Daoy (cell line): ENCODE measurements around the gene CCDC51. TPM values are rescaled to one million over a fixed set of nuclear protein-coding genes. Genes with fewer than 3 reads are reported as not detected.

Experiments used
- total RNA-seq: library from RNA; depleted of rRNA; stranded (reverse); fragments of >200 nt; shearing (Covaris generic); gene quantifications from 2 replicates; pipeline ENCODE4 v1.2.3, GENCODE V29; 2014; rRNA removed

The CCDC51 gene
- total RNA-seq, 1 experiment from 2014 or later: 32.8 TPM

Other genes starting within 250 kb of the CCDC51 start
- gene CAMP, start 216.6 kb downstream of the CCDC51 start, total RNA-seq: not detected in 2 replicates
- gene ZNF589, start 199.0 kb downstream of the CCDC51 start, total RNA-seq: 4.5 and 5.1 TPM in 2 replicates
- gene NME6, start 138.8 kb downstream of the CCDC51 start, total RNA-seq: 17.7 and 22.3 TPM in 2 replicates
- not detected in 2 replicates for gene SPINK8, start 106.5 kb downstream of the CCDC51 start, total RNA-seq
- not detected in 2 replicates for gene FBXW12, start 67.9 kb downstream of the CCDC51 start, total RNA-seq
- 11.3 and 11.5 TPM in 2 replicates for gene PLXNB1, start 10.0 kb downstream of the CCDC51 start, total RNA-seq
- 444 and 464 TPM in 2 replicates for gene TMA7, start 138 bp upstream of the CCDC51 start, total RNA-seq
- gene ATRIP, start 6.6 kb upstream of the CCDC51 start, total RNA-seq: 6.4 and 7.6 TPM in 2 replicates
- gene SHISA5, start 64.1 kb upstream of the CCDC51 start, total RNA-seq: 55.2 and 59.1 TPM in 2 replicates
- gene PFKFB4, start 116.7 kb upstream of the CCDC51 start, total RNA-seq: 4.1 and 6.9 TPM in 2 replicates
- 3.0 and 6.2 TPM in 2 replicates for gene UCN2, start 123.7 kb upstream of the CCDC51 start, total RNA-seq
- 107 and 154 TPM in 2 replicates for gene COL7A1, start 155.2 kb upstream of the CCDC51 start, total RNA-seq
- gene UQCRC1, start 169.5 kb upstream of the CCDC51 start, total RNA-seq: 291 and 336 TPM in 2 replicates
- gene TMEM89, start 181.7 kb upstream of the CCDC51 start, total RNA-seq: not detected in 2 replicates
- 5.5 and 11.3 TPM in 2 replicates for gene SLC26A6, start 195.3 kb upstream of the CCDC51 start, total RNA-seq
- gene CELSR3, start 222.8 kb upstream of the CCDC51 start, total RNA-seq: 1.9 and 2.4 TPM in 2 replicates
- 9.5 and 11.2 TPM in 2 replicates for gene NCKIPSD, start 245.8 kb upstream of the CCDC51 start, total RNA-seq